T47D (cell line): ENCODE measurements around the gene TAF13.
A peak's percentile ranks its signal among the peaks of the same experiment; 100 is the strongest.

Experiments used
- DNase-seq, 2 experiments: peaks; one replicate each; pipeline versions ENCODE4 v3.0.0 to v3.0.0-alpha.2; 2011 to 2012; ENCODE audit warnings: low read depth in 1 of 2, low spot score in 1 of 2
- JUND ChIP-seq: IDR thresholded peaks from 2 replicates; pipeline ENCODE4 v1.6.1; 2012; ENCODE audit warnings: low read depth
- in situ Hi-C: cut with HindIII; loops from 2 replicates; pipeline ENCODE4 v1.10.0; 2016; ENCODE audit warnings: low sequenced_read_pairs, low pct_unique_long_range_greater_than_20kb

Gene TAF13

GRCh38 chr1:109107785-109108184, 32.0 kb upstream of the TAF13 start:
- no peak for DNase-seq
- no peak for TF ChIP-seq JUND
- in situ Hi-C loops, result no loop called here

DNA sequence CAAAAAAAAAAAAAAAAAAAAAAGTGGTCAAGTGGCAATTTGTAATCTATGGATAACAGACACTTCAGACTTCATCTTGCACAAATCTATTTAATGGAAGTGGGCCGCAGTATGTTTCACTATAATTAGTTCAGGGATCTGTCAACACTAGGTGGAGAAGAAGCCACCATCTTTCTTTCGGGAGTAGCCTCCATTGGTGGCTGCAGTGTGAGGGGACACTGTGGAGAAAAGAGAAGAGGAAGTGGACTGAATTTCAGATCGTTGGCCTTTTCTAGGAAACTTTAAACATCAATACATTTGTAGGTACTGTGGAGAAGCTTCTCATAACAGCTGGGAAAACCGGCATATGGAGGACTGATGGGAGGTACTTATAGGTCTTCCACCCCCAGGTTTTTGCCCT, 30.1 kb upstream of the TAF13 start:
- no peak for TF ChIP-seq JUND
- DNase-seq, result no peak
- in situ Hi-C loops, result no loop called here

- DNase-seq, result no peak
- in situ Hi-C loops, result no loop called here
- no peak for TF ChIP-seq JUND
These were observed 28.8 kb upstream of the TAF13 start for GRCh38 chr1:109104364-109105151.

DNA sequence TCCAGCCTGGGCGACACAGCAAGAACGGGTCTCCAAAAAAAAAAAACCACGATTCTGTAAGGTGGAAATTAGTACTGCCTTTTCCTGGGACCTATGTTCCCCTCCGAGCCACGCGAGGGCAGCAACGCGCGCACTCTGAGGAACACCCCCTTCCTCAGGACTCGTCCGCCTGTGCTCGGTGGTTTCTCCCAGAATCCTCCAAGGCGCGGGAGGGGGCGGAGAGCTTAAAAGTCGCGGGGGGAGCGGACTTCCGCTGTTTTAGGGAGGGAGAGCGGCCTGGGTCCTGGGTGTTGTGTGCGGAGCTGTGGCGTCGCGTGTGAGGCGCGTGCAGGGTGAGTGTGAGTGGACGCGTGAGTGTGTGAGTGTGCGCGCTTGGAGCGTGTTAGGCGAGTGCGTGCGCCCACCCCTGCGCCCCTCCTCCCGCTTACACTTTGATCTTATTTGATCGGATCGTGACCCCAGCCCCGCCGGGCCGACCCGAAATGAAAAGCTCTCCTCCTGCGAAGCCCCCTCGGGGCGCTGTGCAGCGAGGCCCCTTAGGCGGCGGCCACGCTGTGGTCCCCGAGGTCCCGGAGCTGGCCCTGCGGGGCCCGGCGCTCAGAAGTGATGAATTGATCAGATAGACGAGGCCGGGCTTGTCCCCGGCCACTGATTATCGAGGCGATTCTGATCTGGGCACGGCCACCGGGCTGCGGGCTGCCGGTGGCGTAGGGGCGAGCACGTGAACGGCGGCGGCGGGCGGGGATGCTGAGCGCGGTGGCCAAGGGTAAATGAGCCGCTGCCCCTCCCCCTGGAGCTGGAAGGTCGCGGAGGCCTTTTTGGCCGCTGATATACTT, 24.4 kb upstream of the TAF13 start:
- peak; percentile 60 to 97 for DNase-seq
- no peak for TF ChIP-seq JUND
- in situ Hi-C loops, result no loop called here

GRCh38 chr1:109096120-109096519, 20.3 kb upstream of the TAF13 start:
- peak in 1 of 2 experiments; percentile 66 for DNase-seq
- TF ChIP-seq JUND, result no peak
- in situ Hi-C loops, result no loop called here

GRCh38 chr1:109095631-109096030, 19.8 kb upstream of the TAF13 start:
- DNase-seq, result no peak
- no peak for TF ChIP-seq JUND
- in situ Hi-C loops, result no loop called here

DNA sequence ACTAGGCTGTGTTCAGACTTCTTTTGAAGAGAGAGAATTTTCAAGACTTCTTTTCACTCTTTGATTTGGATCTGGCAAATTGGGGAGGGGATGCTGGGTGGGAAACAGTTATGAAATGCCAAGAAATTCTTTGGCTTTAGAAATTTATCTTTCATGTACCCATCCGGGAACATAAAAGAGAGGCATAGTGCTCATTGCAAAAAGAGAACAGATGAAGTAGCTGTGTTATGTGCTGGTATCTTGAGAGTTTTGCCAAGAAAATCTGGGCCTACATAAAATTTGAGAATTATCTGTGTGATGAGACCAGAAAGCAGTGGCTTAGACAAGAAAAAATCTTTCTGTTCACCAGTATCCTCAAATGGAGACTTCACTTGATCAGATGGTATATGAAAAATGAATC, 19.1 kb upstream of the TAF13 start:
- in situ Hi-C loops, result no loop called here
- DNase-seq, result no peak
- no peak for TF ChIP-seq JUND

GRCh38 chr1:109094377-109094803, 18.6 kb upstream of the TAF13 start:
- no peak for TF ChIP-seq JUND
- in situ Hi-C loops, result no loop called here
- DNase-seq, result no peak

GRCh38 chr1:109091839-109092193, 16.0 kb upstream of the TAF13 start:
- in situ Hi-C loops, result no loop called here
- no peak for DNase-seq
- TF ChIP-seq JUND, result no peak

DNA sequence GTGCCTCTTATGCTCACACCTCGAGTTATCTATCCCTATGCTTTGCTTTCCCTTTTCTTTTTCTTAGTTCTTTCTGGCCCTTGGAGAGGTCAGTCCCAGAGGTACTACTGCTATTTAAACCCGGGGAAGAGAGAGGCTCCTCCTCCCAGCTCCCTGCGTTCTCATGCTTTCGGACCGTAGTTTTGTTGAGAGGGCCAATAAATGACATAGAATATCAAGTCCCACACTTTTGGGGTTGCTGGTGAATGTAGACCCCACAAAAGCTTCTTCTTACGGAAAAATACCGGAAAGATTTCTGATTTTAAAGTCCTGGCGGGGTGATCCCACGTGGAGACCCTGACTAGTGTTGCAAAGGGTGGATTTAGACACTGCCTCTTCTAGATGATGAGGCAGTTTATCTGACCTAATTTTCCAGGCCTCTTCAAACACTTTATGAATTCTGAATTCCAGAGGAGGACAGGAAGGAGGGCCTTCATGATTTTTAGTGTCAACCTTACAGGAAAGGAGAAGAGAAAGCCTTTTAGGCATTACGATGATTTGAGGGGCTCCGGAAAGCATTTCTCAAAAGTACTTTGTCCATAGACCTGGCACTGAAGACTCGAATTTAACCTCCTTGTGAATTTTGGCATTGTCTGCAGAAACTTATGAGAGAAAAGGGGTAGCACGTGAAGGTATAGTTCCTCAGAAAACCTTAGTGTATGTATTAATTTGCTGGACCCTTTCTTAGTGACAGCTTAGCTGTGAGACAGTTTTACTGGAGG, 15.5 kb upstream of the TAF13 start:
- DNase-seq, result peak in 1 of 2 experiments; percentile 48
- in situ Hi-C loops, result no loop called here
- no peak for TF ChIP-seq JUND

DNA sequence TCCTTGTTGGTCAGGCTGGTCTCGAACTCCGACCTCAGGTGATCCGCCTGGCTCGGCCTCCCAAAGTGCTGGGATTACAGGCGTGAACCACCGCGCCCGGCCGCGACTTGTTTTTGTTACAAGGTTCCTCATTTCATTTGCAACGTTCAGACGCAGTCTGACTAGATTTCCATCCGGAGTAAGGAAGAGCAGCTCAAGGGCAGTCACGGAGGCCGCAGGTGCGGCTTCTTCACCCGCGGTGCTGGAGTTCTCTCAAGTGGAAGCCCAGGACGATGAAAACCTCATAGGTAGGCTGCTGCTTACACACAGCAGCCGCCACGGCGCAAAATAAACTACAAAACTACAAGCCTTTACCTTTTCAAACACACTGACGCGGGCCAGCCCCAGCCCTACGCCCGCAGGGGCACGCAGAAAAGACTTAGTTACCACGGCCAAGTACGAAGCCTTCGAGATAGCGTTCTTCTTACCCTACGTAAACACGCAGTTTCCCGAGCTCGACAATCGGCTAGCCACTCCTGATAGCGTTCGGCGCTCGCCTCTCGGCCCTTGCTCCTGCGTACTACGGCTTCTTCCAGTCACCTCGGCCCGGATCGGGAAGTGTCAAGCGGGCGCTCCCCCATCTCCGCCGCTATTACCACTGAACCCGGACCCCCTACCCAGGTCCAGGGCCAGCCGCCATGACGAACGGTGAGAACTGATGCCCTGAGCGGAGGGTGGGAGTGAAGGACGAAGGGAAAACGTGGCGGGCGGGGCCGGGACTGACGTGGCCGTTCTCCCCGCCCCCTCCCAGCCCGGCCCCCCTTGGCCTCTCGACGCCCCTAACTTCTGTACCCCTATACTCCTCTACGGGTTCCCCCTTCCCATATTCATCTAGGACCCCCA, 14.6 kb upstream of the TAF13 start, which contains the start of gene TMEM167B:
TSS of gene TMEM167B (plus strand) at position 569 of the 882 bp plus-strand sequence. CDS start at position 678, 109 bp downstream.
- in situ Hi-C loops, result no loop called here
- DNase-seq, result peak; percentile 38 to 91
- no peak for TF ChIP-seq JUND
